Upper lobe of left lung (tissue), 6 donors: ENCODE measurements around the gene SYVN1. TPM values are rescaled to one million over a fixed set of nuclear protein-coding genes. Genes with fewer than 3 reads are reported as not detected.
"Not testable (repeated sequence)": the region's sequence is repeated elsewhere in the genome, so short reads cannot be mapped to it uniquely, and the experiment has no call there.

Experiments used
- ATAC-seq, 2 donors: fragments of 200-7000 bp; cut with Tn5 transposase; one replicate each; pipeline ENCODE4 v1.9.1; 2022; ENCODE audit warnings: mild to moderate bottlenecking in 2 of 2, moderate library complexity in 2 of 2; ENCODE audit not compliant: low FRiP score in 2 of 2
- DNase-seq, 2 donors: peaks; one replicate each; pipeline ENCODE4 v3.0.0-alpha.2; 2019 to 2020
- H3K27ac ChIP-seq, 4 donors: fragments of 200-600 bp; sonication (generic); one replicate each; pipeline ENCODE4 v1.5.1; 2016 to 2019
- H3K27me3 ChIP-seq, 4 donors: fragments of 200-600 bp; sonication (generic); one replicate each; pipeline ENCODE4 v1.5.1; 2017 to 2019
- H3K36me3 ChIP-seq, 4 donors: fragments of 200-600 bp; sonication (generic); one replicate each; pipeline ENCODE4 v1.5.1; 2016 to 2019
- H3K4me1 ChIP-seq, 4 donors: fragments of 200-600 bp; sonication (generic); one replicate each; pipeline ENCODE4 v1.5.1; 2018 to 2019
- H3K4me3 ChIP-seq, 4 donors: fragments of 200-600 bp; sonication (generic); one replicate each; pipeline ENCODE4 v1.5.1; 2017 to 2019; ENCODE audit warnings: mild to moderate bottlenecking in 2 of 4, moderate library complexity in 1 of 4
- H3K9me3 ChIP-seq, 4 donors: fragments of 200-600 bp; sonication (generic); one replicate each; pipeline ENCODE4 v1.5.1; 2018 to 2019
- EP300 ChIP-seq, 4 donors: sonication (generic); formaldehyde crosslinking; IDR thresholded peaks; one replicate each; pipeline ENCODE4 v1.5.1; 2017; ENCODE audit warnings: antibody characterized with exemption in 4 of 4, control low read depth in 2 of 4
- POLR2A ChIP-seq, 4 donors: fragments of 450-650 bp; IDR thresholded peaks; one replicate each; pipeline ENCODE4 v1.5.1; 2016 to 2017; ENCODE audit warnings: antibody characterized with exemption in 4 of 4, mild to moderate bottlenecking in 2 of 4
- POLR2AphosphoS5 ChIP-seq, 2 donors: sonication (generic); formaldehyde crosslinking; IDR thresholded peaks; one replicate each; pipeline ENCODE4 v1.5.1; 2017; ENCODE audit warnings: antibody characterized with exemption in 2 of 2
- WGBS, 2 donors: methylation state at CpG; one replicate each; pipeline ENCODE4 v1.1.5; 2017 to 2018; 5-methylcytosine and 5-hydroxymethylcytosine counted together
- total RNA-seq, 6 donors: library from RNA; depleted of rRNA in 4 of 6; stranded (reverse); fragments of >200 nt in 4 of 6; gene quantifications; one replicate each; pipeline versions ENCODE4 v1.1.0 to v1.2.1, GENCODE V29; 2016 to 2021
- TF ChIP-seq, protein P1 (sequence below), 6 experiments: fragments of 450-650 bp in 4 of 6; fragments of 200-600 bp in 2 of 6; sonication (generic) in 2 of 6; IDR thresholded peaks; one replicate each; pipeline ENCODE4 v1.5.1; 2016 to 2019; ENCODE audit warnings: antibody characterized with exemption in 6 of 6
- donor health status: DM: no; HTN: no; CAD: no; lungs with moderate emphysema.
- donor health status: DM: no; HTN: yes; CAD: no; lungs with severe emphysema.

Gene SYVN1
- total RNA-seq, 6 donors from 2014 or later, result 31.1 to 70.6 (median 50.0) TPM

DNA sequence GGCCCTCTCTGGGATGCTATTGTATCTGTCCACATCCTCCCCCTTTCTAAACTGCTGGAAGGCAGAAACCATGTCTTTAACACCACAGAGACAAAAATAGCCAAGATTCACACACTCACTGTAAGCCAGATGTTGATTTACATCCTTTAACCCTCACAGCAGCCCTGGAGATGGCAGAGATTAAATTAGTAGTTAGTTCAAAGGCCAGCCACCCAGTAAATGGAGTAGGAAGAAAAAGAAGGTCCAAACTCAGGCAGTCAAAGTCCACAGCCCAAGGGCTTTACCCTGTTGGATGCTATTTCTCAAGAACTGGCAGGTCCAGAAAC lies 14.7 kb downstream of the SYVN1 start:
- Histone ChIP-seq H3K9me3 (no peaks in the 10 kb centered on the region), H3K27me3 (no peaks in the 10 kb centered on the region), H3K36me3 (peaks cover 9 to 48% (median 32%) of the 10 kb centered on the region in 4 donors), H3K4me3 (no peak overlapping the region), H3K27ac (peak overlapping the region in 1 of 4 donors; percentile 86), H3K4me1 (peaks cover 34 to 65% (median 36%) of the 10 kb centered on the region in 4 donors)
- DNase-seq (no peak), ATAC-seq (no peak)
- TF ChIP-seq, protein P1, sequence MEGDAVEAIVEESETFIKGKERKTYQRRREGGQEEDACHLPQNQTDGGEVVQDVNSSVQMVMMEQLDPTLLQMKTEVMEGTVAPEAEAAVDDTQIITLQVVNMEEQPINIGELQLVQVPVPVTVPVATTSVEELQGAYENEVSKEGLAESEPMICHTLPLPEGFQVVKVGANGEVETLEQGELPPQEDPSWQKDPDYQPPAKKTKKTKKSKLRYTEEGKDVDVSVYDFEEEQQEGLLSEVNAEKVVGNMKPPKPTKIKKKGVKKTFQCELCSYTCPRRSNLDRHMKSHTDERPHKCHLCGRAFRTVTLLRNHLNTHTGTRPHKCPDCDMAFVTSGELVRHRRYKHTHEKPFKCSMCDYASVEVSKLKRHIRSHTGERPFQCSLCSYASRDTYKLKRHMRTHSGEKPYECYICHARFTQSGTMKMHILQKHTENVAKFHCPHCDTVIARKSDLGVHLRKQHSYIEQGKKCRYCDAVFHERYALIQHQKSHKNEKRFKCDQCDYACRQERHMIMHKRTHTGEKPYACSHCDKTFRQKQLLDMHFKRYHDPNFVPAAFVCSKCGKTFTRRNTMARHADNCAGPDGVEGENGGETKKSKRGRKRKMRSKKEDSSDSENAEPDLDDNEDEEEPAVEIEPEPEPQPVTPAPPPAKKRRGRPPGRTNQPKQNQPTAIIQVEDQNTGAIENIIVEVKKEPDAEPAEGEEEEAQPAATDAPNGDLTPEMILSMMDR (IDR thresholded peaks at IDR 0.05), result no peak
- TF ChIP-seq POLR2A (IDR thresholded peaks at IDR 0.05) (no peak), EP300 (IDR thresholded peaks at IDR 0.05) (no peak), POLR2AphosphoS5 (IDR thresholded peaks at IDR 0.05) (no peak)

DNA sequence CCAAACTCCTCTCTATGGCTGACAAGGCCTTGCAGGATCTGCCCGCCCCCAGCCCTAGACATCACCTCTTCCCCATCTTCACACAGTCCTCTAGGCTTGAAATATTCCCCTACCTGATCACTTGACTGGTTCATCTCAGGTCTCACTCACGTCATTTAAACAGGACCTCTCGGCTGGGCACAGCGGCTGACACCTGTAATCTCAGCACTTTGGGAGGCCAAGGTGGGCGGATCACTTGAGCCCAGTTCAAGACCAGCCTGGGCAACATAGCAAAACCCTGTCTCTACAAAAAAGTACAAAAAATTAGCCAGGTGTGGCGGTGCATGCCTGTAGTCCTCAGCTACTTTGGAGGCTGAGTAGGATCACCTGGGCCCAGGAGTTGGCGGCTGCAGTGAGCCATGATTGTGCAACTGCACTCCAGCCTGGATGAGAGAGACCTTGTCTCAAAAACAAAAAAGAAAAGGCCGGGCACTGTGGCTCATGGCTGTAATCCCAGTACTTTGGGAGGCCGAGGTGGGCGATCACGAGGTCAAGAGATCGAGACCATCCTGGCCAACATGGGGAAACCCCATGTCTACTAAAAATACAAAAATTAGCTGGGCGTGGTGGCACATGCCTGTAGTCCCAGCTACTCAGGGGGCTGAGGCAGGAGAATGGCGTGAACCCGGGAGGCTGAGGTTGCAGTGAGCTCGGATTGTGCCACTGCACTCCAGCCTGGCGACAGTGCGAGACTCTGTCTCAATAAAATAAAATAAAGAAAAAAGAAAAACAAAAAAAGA lies 15.2 kb downstream of the SYVN1 start:
- not testable (repeated sequence) for H3K4me3 ChIP-seq, ATAC-seq, DNase-seq, H3K27me3 ChIP-seq, H3K9me3 ChIP-seq
- 86 to 91% methylated on average over 18 of the region's 18 CpGs for whole genome bisulfite sequencing, 2 donors
- peaks cover 34 to 65% (median 36%) of the 10 kb centered on the region in 4 donors for H3K4me1 ChIP-seq
- H3K36me3 ChIP-seq, result peaks cover 9 to 43% (median 29%) of the 10 kb centered on the region in 4 donors
- peak overlapping the region in 2 of 4 donors; percentile 6 to 86 for H3K27ac ChIP-seq

DNA sequence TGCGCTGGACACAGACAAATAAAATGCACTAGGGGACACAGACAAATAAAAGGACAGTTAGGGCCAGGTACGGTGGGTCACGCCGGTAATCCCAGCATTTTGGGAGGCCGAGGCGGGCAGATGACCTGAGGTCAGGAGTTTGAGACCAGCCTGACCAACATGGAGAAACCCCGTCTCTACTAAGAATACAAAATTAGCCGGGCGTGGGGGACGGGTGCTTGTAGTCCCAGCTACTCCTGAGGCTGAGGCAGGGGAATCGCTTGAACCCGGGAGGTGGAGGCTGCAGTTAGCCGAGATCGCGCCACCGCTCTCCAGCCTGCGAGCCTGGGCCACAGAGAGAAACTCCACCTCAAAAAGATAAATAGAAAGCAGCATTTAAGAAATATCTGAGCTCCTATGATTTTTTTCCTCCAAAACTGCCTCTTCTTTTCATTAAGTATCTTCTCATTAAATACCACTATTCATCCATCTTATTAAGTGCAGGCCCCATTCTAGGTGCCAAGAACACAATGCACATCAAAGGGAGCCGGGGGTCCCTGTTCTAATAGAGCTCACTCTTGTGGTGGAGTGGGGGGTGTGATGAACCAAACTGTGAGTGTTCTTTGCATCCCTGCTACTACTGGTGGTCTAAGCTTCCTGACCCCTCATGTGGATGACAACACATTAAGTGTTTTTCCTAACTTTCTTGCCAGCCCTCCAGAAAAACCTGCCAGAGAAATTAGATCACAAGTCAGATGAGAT lies 16.1 kb downstream of the SYVN1 start:
- 84 to 87% methylated on average over 18 of the region's 18 CpGs for WGBS, 2 donors
- Histone ChIP-seq H3K4me3 (peak overlapping the region in 1 of 4 donors; percentile 71), H3K36me3 (peaks cover 9 to 42% (median 29%) of the 10 kb centered on the region in 4 donors), H3K4me1 (peaks cover 38 to 69% (median 39%) of the 10 kb centered on the region in 4 donors), H3K9me3 (no peaks in the 10 kb centered on the region), H3K27ac (peak overlapping the region in 3 of 4 donors; percentile 8 to 89 (median 86)), H3K27me3 (no peaks in the 10 kb centered on the region)
- ATAC-seq (no peak), DNase-seq (no peak)
- TF ChIP-seq, protein P1 (IDR thresholded peaks at IDR 0.05), result peak in 2 of 6 experiments; percentile 1 to 2
- no peak for TF ChIP-seq POLR2AphosphoS5 (IDR thresholded peaks at IDR 0.05)
- no peak for TF ChIP-seq POLR2A (IDR thresholded peaks at IDR 0.05)
- no peak for TF ChIP-seq EP300 (IDR thresholded peaks at IDR 0.05)

DNA sequence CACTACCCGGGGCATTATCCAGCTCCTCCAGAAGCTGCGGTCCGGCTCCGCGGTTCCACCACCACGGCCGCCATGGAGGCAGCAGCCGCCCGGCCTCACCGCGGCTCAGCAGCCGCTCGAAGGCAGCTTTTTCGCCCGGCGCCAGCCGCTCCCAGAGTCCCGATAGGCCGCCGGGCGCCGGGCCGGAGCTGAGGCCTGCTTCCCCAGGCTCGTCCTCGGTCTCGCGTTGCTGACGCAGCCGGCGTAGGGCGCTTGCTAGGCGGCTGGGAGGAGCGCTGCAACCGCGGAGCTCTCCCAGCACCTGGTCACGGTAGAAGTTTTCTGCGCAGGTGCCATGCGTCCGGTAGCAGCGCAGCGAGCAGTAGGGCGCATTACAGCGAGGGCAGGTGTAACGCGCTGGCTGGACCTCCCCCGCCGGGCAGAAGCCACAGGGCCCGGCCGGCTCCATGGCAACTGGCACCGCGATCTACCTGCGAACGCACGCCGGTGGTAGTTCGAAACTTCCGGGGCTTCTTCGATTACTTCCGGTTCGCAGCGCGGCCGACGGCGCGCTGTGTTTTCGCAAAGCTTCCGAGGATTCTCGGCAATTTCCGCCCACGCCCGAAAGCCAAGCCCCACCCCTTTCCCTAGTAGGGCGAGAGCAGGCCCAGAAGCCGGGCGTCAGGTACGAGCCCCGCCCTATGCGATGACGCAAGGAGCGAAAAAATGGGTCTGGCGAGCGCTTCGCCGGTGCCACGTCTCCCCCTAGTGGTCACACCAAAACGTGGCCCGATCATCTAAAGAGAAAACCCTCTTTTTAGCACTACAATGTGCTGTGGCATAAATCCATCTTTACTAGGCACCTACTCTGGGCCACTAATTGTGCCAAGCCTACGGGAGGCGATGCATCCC lies 16.9 kb downstream of the SYVN1 start, which contains the start of gene ZNHIT2:
Gene ZNHIT2 (minus strand): TSS at position 496 of the 891 bp plus-strand sequence. CDS start 48 bp downstream, at position 448.
- Histone ChIP-seq H3K9me3 (no peaks in the 10 kb centered on the region), H3K4me1 (peaks cover 37 to 69% (median 40%) of the 10 kb centered on the region in 4 donors), H3K4me3 (peak within 1 kb of the TSS; percentile 71 to 99 (median 83)), H3K27ac (peak within 1 kb of the TSS; percentile 86 to 89 (median 88)), H3K36me3 (peaks cover 9 to 42% (median 29%) of the 10 kb centered on the region in 4 donors), H3K27me3 (no peaks in the 10 kb centered on the region)
- DNase-seq (peak; percentile 97 to 99), ATAC-seq (peak; percentile 93 to 95)
- 0 to 1% methylated on average over 20 to 44 of the region's 89 CpGs for WGBS, 2 donors
- TF ChIP-seq, protein P1 (IDR thresholded peaks at IDR 0.05), result peak; percentile 82 to 98 (median 96)
- TF ChIP-seq EP300 (IDR thresholded peaks at IDR 0.05), result no peak
- TF ChIP-seq POLR2A (IDR thresholded peaks at IDR 0.05), result peak in 3 of 4 donors; percentile 13 to 83 (median 63)
- TF ChIP-seq POLR2AphosphoS5 (IDR thresholded peaks at IDR 0.05), result peak; percentile 77 to 86
